OCI-LY1 (cell line): ENCODE measurements around the gene TARBP2.

Source experiments
- H2AFZ ChIP-seq: fragments of 200-600 bp; sonication (generic), shearing (Covaris generic); 2 replicates; pipeline ENCODE4 v1.6.0; 2014; ENCODE audit warnings: antibody characterized with exemption, mild to moderate bottlenecking, low read length
- H3F3A ChIP-seq: fragments of 200-600 bp; sonication (generic), shearing (Covaris generic); 2 replicates; pipeline ENCODE4 v1.6.0; 2014; ENCODE audit warnings: mild to moderate bottlenecking, antibody characterized with exemption, low read length, moderate library complexity; ENCODE audit not compliant: insufficient read depth
- H3K27ac ChIP-seq: fragments of 200-600 bp; sonication (generic); 2 replicates; pipeline ENCODE4 v1.5.1; 2014; ENCODE audit warnings: low read length, mixed run types, mild to moderate bottlenecking, low read depth; ENCODE audit not compliant: poor library complexity, severe bottlenecking
- H3K27me3 ChIP-seq: fragments of 200-600 bp; sonication (generic); 2 replicates; pipeline ENCODE4 v1.6.0; 2014; ENCODE audit warnings: antibody characterized with exemption, mild to moderate bottlenecking, low read length, moderate library complexity; ENCODE audit not compliant: insufficient read depth
- H3K36me3 ChIP-seq: fragments of 200-600 bp; sonication (generic); 2 replicates; pipeline ENCODE4 v1.6.1; 2014; ENCODE audit warnings: mild to moderate bottlenecking, antibody characterized with exemption, low read length, moderate library complexity, mixed read lengths; ENCODE audit not compliant: insufficient read depth
- H3K4me1 ChIP-seq: fragments of 200-600 bp; sonication (generic); 2 replicates; pipeline ENCODE4 v1.5.1; 2014; ENCODE audit warnings: mild to moderate bottlenecking, low read length, moderate library complexity; ENCODE audit not compliant: insufficient read depth, severe bottlenecking
- H3K4me2 ChIP-seq: fragments of 200-600 bp; sonication (generic), shearing (Covaris generic); 2 replicates; pipeline ENCODE4 v1.6.1; 2014; ENCODE audit warnings: low read length
- H3K4me3 ChIP-seq: fragments of 200-600 bp; sonication (generic); 2 replicates; pipeline ENCODE4 v1.5.1; 2014; ENCODE audit warnings: low read length, low read depth, mild to moderate bottlenecking, mixed read lengths; ENCODE audit not compliant: poor library complexity, severe bottlenecking
- H3K79me2 ChIP-seq: fragments of 200-600 bp; shearing (Covaris generic); 2 replicates; pipeline ENCODE4 v1.6.1; 2016; ENCODE audit warnings: mixed run types, low read length, mixed read lengths; ENCODE audit not compliant: insufficient read depth
- H3K9ac ChIP-seq: fragments of 200-600 bp; sonication (generic), shearing (Covaris generic); 2 replicates; pipeline ENCODE4 v1.6.1; 2014; ENCODE audit warnings: mild to moderate bottlenecking, low read length, mixed read lengths
- H3K9me2 ChIP-seq: fragments of 200-600 bp; sonication (generic), shearing (Covaris generic); 2 replicates; pipeline ENCODE4 v1.6.1; 2014; ENCODE audit warnings: low read depth, mild to moderate bottlenecking, low read length, mixed read lengths
- H3K9me3 ChIP-seq: fragments of 200-600 bp; shearing (Covaris generic); 2 replicates; pipeline ENCODE4 v1.6.1; 2014; ENCODE audit warnings: low read length, mixed read lengths
- H4K20me1 ChIP-seq: fragments of 200-600 bp; sonication (generic), shearing (Covaris generic); 2 replicates; pipeline ENCODE4 v1.6.0; 2016; ENCODE audit warnings: mild to moderate bottlenecking, low read length; ENCODE audit not compliant: insufficient read depth
- CTCF ChIP-seq: fragments of 200-600 bp; sonication (generic), shearing (Covaris generic); IDR thresholded peaks from 2 replicates; pipeline ENCODE4 v1.5.1; 2017; ENCODE audit warnings: mild to moderate bottlenecking, antibody characterized with exemption, low read length, moderate library complexity, mixed read lengths
- EZH2 ChIP-seq: fragments of 200-600 bp; sonication (generic), shearing (Covaris generic); IDR thresholded peaks from 2 replicates; pipeline ENCODE4 v1.8.0; 2017; ENCODE audit warnings: borderline replicate concordance, mixed run types, mild to moderate bottlenecking, antibody characterized with exemption, low read length, moderate library complexity, mixed read lengths

Gene TARBP2

GRCh38 chr12:53474077-53474476, 27.0 kb upstream of the TARBP2 start:
- H3K4me1 ChIP-seq: no peaks in the 10 kb centered on the region
- no peak overlapping the region for H3K9ac ChIP-seq
- H3K4me3 ChIP-seq: no peak overlapping the region
- no peak overlapping the region for H3K27ac ChIP-seq
- H4K20me1 ChIP-seq: no peaks in the 10 kb centered on the region
- H2AFZ ChIP-seq: no peak overlapping the region
- H3K9me2 ChIP-seq: no peaks in the 10 kb centered on the region
- 0 out of 2 replicates have a peak, but pooled peaks cover 4% of the 10 kb centered on the region for H3F3A ChIP-seq
- H3K79me2 ChIP-seq: 0 out of 2 replicates have a peak, but pooled peaks cover 2% of the 10 kb centered on the region
- no peaks in the 10 kb centered on the region for H3K9me3 ChIP-seq
- TF ChIP-seq EZH2: no peak
- TF ChIP-seq CTCF: no peak
- H3K4me2 ChIP-seq: no peak overlapping the region
- no peaks in the 10 kb centered on the region for H3K27me3 ChIP-seq
- peaks cover 98% of the 10 kb centered on the region for H3K36me3 ChIP-seq

GRCh38 chr12:53474819-53475218, 26.3 kb upstream of the TARBP2 start:
- no peak overlapping the region for H3K27ac ChIP-seq
- H3K4me3 ChIP-seq: no peak overlapping the region
- no peak for TF ChIP-seq CTCF
- no peak for TF ChIP-seq EZH2
- 0 out of 2 replicates have a peak, but pooled peaks cover 2% of the 10 kb centered on the region for H3K79me2 ChIP-seq
- 0 out of 2 replicates have a peak, but pooled peaks cover 4% of the 10 kb centered on the region for H3F3A ChIP-seq
- H3K9me2 ChIP-seq: no peaks in the 10 kb centered on the region
- H3K9me3 ChIP-seq: no peaks in the 10 kb centered on the region
- no peak overlapping the region for H2AFZ ChIP-seq
- H3K9ac ChIP-seq: no peak overlapping the region
- no peaks in the 10 kb centered on the region for H3K4me1 ChIP-seq
- no peaks in the 10 kb centered on the region for H3K27me3 ChIP-seq
- H4K20me1 ChIP-seq: no peaks in the 10 kb centered on the region
- peaks cover 98% of the 10 kb centered on the region for H3K36me3 ChIP-seq
- H3K4me2 ChIP-seq: no peak overlapping the region

GRCh38 chr12:53476769-53477209, 24.3 kb upstream of the TARBP2 start:
- Histone ChIP-seq H2AFZ (no peak overlapping the region), H3K4me3 (no peak overlapping the region), H3K9me3 (no peaks in the 10 kb centered on the region), H4K20me1 (no peaks in the 10 kb centered on the region), H3K4me1 (no peaks in the 10 kb centered on the region), H3K27me3 (no peaks in the 10 kb centered on the region), H3K79me2 (0 out of 2 replicates have a peak, but pooled peaks cover 2% of the 10 kb centered on the region), H3K9me2 (no peaks in the 10 kb centered on the region), H3K4me2 (no peak overlapping the region), H3F3A (0 out of 2 replicates have a peak, but pooled peaks cover 4% of the 10 kb centered on the region), H3K9ac (no peak overlapping the region), H3K27ac (no peak overlapping the region), H3K36me3 (peaks cover 99% of the 10 kb centered on the region)
- peak; percentile 58 for TF ChIP-seq CTCF
- no peak for TF ChIP-seq EZH2
